GM18517 (cell line): Measurements from ENCODE around the gene OLIG3.

Source experiments
- ATAC-seq: cut with Tn5 transposase; IDR thresholded peaks from one replicate; pipeline ENCODE4 v1.9.1; 2021; ENCODE audit warnings: mild to moderate bottlenecking, moderate library complexity; ENCODE audit not compliant: unreplicated experiment

OLIG3 gene

DNA sequence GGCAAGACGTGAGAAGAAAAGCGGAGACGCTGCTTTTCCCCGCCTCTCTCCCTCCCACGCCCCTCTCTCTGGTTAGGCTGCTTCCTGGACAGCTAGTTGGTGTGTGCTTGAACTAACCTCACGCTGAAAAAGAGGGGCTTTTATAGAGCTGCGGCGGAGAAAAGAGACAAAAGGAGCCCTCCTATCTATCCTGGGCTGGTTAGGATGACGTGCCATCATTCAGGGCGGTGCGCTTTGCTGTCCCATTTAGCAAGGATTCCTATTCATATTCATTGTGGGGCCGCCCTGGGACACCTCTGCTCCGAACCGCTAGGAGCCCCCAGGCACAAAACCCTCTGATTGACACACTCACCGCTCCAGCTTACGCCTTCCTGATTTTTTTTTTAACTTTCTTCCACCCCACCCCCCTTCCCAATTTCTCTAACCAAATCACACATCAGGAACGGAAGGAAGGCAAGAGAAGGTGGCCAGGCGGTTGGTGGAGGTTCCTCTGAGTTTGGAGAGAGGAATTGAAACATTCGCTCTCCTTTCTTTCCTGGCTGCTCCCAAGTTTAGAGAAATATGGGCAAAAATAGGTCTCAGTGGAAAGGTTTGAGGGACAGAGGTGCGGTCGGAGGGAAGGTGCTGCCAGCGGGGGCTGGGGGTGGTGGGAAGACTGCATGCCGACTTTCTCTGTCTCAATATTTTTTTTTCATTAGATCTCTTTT is at the start of gene OLIG3:
OLIG3 (minus strand) TSS at position 114 of the 707 bp plus-strand sequence. CDS start 224 bp downstream, outside the sequence.
- ATAC-seq = no peak

DNA sequence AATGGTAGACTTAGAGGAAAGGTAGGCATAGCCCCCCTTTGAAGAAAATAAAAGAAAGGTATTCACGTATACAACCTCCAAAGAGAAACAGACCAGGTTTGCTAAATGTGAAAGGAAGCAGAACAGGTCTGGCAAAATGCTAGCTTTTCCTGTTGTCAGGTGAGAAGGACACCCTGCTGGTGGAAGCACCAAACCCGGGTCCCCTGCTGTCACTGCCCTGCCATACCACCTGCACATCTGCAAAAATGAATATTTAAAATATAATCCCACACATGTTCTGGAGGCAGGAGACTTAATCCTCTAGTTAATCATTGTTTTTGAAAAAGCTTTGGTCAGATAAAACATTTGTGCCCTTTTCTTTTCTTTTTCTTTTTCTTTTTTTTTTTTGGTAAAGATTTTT is 48.9 kb upstream of the OLIG3 start:
- no peak for ATAC-seq

DNA sequence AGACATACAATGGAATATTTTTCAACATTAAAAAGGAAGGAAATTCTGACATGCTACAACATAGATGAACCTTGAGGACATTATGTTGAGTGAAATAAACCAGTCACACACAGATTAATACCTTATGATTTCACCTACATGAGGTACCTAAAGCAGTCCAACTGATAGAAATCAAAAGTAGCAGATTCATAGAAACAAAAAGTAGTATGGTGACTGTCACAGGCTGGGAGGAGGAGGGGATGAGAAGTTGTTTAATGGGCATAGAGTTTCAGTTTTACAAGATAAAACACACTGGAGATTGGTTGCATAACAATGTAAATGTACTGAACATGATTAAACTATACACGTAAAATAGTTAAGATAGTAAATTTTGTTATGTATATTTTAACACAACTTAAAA is 48.5 kb upstream of the OLIG3 start:
- no peak for ATAC-seq

DNA sequence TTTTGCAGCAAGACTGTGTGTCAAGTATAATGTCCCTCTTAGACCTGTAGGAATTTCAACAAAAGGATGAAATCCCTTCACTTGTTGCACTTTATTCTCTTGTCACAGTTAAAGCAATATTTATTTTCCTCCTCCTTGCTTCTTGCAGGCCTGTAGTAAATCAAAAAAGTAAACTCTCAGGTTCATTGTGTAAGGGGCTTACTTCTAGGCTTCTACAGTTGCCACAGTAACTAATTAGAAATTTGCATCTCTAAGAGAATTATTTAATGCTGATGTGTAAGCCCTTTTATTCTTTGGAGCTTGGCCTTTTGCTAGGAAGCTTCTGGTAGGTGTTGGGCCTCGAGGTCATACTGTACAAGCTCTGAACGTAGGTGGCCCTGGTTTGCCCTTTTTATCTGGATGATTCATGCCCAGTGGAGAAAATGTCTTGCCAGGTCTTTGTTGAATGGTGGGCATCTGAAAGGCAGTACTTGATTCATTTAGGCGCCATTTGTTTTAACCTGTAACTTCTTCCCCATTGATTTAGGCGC is 47.4 kb upstream of the OLIG3 start:
- no peak for ATAC-seq

DNA sequence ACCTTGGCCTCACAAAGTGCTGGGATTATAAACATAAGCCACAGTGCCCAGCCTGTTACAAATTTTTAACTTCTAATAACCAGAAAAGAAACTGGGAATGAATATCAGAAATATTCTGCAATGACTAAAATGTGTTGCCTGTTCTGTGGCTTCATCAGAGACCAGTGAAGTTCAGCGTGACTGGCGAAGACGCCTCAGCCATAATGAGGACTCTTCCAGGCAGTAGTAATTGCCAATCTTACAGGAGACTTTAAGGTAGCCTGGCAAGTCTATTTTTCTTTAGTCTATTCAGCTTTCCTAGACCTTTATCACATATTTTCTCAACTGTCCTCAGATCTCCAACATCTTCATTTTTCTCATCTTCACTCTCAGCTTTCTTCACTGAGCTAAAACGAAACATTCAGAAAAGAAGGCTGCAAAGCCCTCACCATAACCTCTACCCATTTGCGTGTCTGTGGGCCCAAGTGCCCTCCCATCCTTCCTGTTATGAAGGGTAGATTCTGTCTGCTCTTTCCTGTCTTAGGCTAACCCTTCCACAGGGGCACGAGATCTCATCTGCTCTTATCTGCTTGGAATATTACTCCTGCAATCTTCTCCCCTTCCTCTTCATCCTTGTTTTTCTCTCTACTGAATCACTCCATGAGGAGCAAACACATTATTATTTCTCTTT is 42.0 kb upstream of the OLIG3 start:
- ATAC-seq = no peak

DNA sequence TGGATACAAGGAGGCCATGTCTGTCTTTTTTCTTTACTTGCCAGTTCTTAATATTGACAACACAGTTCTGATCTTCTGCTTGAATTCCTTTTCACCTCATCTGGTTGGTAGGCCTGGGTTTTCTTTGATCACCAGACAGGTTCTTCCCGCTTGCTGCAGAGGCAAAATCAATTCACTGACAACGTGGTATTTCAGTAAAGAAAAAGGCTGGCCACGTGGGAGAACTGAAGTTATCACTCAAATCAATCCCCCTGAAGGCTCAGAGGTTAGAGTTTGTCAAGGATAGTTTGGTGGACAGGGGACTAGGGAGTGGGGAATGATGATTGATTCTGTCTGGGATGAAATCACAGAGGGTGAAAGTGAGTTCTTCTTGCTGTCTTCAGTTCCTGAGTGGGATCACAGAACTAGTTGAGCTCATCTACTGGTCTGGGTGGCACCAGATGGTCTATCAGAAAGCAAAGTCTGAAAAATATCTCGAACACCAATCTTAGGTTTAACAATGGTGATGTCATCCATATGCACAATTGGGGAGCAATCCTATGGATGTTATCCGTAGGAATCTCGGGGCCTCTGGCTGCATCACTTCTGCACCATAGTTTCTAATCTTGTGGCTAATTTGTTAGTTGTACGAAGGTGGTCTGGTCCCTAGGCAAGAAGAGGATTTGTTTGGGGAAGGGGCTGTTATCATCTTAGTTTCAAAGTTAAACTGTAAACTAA is 37.3 kb upstream of the OLIG3 start:
- ATAC-seq = no peak

DNA sequence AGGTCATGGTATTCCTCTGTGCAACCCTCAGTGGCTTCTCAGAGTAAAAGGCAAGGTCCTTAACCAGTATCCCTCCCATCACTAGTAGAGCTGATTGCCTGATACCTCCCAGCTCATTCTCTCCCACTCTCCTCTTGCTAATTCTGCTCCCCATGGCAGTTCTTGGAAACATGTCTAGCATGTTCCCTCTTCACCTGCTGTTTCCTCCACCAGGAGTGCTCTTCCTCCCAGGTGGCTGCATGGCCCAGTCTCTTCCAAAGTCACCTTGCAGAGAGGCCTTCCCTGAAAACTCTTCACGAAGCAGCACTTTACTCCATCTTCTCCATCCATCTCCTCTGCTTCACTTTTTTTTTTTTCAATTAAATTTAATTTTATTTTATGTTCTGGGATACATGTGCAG is 36.2 kb upstream of the OLIG3 start:
- ATAC-seq = no peak

DNA sequence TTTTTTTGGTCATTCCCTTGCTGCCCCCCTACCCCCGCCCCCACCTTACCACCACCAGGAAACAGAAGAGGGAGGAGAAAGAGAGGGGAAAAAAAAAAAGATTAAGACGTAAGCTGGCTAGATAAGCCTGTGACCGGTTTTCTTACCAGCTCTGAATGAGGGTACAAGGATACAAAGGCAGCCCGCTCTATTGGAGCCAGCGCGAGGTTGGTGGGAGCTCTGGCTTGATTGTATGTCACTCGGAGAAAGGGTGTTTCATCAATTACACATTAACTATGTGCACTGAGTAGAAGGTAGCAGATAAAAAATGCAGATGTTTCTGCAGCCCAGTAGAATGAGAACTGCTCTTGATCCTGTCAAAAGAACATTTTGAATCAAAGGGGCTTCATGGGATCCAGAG is 28.6 kb upstream of the OLIG3 start:
- no peak for ATAC-seq

DNA sequence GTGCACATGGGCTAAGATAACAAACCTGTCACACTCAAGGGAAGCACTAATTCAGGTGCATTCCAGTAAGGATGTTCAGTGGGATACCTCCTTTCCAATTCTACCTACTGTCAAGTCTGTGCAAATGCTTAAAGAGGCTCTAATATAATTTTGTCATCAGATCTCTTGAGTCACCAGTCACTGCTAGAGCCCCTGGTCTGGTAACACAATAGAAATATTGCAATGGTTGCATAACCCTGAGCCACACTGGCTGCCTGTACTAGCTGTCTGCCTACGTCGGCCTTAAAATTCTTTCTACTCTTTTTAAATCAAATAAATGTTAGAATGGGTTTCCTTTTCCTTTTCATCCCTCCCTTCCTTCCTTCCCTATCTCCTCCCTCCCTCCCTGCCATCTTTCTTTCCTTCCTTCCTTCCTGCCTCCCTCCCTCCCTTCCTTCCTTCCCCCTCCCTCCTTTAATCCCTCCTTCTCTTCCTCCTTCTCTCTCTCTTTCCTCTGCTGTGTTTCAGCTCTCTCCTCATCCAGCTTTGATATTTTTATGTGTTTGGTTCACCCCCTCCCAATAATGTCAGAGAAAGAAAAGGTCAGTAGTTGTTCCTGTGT is 28.1 kb upstream of the OLIG3 start:
- no peak for ATAC-seq

DNA sequence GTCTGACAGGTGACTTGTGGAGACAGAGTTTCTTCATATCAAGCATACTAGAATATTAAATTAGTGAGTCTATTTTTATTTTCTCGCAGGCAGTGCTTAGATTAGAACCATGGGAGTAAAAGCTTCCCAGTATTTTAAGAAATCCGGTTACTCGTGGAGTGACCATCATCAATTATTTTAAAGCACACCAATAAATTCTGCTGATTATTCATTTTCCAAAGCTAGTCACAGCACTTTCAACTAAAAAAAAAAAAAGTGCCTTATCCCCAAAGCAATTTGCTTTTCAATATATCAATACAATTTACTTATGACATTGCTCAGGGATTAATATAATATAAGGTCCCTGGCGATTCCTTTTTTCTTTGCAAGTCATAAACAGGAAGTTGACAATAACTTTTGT is 26.3 kb upstream of the OLIG3 start:
- no peak for ATAC-seq

DNA sequence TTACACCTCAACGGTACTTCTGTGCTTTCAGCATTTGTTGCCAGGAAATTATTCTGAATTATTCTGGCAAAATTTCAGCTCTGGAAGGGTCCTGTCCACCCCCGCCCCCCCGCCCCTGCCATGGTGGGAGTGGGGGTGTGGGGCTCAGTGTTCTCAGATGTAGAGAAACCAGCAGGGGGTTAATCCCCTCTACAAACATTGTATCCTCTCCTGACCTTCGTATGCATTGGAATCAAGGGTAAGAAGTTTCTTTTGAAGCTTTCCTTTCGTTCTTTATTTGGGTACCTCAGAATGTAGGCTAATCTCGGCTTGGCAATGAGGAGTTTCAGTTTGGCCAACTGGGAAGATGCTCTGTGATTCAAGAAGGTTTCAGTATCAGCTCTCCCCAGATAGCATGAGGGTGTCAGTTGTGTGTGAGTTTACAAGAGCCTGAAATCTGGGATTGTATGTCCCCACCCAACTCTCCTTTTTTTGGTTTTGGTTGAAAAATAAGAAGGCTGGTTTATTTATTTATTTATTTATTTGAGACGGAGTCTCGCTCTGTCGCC is 25.5 kb upstream of the OLIG3 start:
- no peak for ATAC-seq

DNA sequence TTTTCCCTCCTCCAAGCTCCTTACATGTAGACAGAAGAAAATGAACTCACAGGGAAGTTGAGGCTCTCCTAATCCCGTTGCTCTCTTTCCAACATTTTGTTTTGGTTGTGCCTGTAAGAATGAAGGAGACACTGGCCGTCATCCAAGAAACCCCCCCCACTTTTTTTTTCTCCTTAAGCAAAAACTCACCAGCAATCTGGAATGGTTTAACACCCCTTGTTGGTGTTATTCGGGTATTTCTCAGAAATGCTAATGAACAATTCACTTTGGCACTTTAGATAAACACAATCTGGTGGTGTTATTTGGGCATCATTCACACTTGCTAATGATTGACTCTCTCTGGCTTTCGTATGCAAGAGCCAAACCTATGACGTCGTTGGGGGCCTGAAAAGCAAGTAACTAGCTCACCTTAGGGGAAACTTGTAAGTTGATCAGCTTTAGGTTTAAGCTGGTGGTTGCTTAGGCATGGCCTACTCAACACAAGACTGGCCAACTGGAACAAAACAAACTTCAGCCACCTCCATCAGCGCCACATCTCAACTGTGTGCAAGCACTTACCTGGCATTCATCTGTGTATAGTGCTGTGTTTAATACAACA is 24.3 kb upstream of the OLIG3 start:
- ATAC-seq = no peak

DNA sequence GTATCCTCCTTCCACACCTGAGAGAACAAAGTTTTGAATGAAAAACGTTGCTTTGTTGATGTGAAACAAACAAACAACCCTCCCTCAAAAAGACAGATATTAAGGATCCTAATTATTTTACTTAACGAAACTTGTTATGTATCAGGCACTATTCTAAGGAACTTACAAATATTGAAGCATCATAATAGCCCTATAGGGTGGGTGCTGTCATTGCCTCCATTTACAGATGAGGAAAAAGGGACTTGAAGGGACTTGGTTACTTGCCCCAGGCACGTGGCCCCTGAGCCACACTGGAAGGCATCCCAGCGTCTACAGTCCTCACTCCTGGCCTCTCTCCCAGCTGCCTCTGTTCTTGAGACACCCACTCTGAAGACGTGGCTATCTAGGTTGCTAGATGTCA is 20.2 kb upstream of the OLIG3 start:
- no peak for ATAC-seq

DNA sequence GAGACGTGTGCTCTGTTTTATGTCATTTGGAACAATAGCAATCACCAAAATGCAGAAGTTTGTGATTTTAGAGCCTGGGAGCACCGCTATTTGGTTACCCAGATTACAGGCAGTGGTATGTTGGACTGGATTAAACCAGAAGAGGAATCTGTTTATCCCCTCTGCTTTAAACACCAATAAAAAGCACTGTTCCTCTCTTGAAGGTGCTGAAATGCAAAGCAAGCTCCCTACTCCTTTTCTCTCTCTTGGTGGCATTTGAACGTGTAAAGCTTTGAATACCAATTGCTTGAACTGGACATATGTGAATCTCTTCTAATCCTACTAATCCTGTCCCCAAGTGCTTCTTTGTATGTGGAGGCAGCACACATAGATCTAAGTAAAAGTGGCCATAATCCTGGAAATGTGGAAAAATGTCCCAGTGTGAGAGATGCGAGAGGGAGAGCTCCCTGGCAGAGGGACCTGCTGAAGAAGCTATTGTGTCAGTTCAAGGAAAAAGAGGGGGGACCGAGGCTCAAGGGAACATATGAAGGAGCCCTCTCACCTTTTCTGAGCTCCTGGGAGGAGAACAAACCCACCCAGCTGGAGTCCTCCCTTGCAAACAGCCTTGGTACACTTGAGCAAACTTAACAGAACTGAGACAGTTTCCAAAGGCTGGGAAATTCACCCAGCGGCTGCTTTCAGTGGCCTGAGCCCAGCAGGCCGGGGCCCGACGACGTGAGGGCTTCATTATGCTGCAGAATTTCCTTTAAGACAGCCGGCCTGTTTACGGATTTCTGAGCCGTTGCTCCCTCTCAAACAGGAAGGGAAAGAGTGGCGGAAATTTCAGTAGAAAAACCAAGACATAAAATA is 18.8 kb upstream of the OLIG3 start:
- ATAC-seq = no peak

DNA sequence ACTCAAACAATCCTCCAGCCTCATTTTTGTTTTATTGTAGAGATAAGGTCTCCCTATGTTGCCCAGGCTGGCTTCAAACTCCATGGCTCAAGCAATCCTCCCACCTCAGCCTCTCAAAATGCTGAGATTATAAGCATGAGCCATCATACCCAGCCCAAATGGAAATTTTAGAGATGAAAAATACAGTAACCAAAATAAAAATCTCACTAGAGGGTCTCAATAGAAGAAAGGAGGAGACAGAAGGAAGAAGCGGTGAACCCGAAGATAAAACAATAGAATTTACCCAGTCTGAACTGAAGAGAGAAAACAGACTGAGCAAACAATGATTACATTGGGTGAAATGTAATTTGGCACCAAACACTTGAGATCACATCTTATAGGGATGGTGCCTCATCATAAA is 16.7 kb upstream of the OLIG3 start:
- ATAC-seq = no peak

DNA sequence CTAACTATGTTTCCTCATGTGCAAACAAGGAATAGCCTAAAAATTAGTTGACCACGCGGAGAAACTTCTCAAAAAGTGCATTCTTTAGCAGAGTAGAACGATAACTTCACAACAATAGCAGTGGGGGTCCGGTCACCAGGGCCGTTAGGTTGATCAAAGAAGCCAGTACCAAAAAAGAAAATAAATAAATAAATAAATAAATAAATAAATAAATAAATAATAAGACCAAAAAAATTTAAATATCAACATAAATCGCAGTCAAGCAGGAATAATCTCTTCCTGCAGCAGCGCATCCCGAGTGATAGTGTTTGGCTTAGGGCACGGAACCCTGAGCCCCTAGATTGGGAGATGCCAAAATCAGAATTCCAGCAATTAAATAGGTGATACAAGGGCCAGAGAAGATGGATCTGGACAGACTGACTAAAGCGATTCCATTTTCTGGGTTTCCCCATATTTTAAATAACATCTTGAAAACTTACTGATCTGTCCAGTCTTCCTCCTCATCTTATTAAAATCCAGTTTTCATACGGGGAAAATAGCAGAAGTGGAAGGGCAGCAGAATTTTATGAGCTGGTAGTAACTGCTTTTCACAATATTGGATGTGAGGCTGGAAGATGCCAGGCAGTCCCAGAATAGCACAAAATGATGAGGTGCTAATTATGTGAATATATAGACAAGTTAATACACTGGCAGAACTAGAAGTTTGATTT is 4.4 kb upstream of the OLIG3 start:
- ATAC-seq = no peak

DNA sequence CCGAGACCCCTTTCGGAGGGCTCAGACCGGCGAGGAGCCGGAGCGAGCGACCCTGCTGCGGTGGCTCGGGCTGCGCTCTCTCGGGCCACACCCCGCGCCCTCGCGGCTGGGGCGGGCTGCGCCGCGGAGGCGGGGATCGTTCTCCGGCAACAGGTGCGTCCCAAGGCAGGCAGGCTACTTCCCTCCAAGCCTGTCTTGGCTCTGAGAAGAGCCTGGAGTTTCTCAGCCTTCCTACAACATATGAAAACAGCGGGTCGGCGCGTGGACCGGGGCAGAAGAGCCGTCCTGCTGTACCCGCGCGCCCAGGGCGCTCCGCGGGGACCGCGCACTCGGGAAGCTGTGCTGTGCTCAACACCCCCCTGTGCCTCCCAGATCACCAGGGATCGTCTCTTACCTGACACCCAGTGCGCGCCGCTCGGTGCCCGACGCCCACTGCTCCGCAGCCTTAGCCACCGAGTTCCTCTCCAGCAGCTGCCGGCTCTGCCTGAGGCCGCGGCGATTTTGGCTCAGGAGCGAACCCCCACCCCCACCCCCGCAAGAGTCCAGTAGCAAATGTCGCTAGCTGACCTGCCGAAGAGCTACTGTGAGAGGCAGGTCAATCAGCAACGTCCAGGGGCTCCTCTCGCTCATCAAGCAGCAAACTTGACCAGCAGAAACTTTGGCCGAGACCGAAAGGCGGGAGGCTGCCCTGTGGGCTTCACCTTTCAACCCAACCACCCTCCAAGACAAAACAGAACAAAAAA is 3.7 kb upstream of the OLIG3 start:
- no peak for ATAC-seq

DNA sequence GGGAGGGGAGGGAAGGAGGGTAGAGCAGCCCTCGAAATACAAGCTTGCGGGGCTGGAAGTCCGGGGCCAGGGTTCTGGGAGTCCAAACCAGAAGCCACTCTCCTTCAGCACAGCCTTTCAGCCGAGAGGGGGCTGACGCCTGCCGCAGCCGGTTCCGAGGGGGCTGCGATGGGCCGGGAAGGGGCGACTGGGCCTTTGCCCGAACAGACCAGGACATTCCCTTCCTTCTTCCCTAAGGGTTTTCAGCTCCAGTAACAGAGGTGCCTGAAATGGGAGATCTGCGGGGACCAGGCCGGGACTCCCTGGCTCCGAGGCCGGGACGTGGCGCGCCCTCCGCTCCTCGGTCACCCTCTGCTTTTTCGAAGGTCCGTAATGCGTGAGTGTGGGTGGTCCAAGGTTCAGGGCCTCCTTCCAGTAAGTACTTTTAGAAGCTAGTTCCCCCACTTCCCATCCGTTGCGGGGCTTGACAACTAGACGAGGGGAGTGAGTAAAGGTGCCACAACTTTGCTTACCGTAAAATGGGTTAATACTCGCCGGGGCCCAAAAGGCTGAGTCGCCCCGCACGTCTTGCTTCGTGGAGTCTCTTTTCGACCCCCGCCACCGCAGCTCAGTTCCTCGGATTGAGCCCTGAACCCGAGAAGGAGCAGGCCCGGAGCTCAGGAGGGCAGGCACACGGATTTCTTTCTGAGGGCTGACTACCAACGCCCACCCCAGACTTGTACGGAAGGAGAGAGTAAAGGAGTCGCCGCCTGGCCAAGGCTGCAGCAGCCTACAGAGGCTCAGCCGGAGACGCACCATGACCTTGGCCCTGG is 2.9 kb upstream of the OLIG3 start:
- ATAC-seq = no peak
